ENCODE results near the gene TMEM270. TPM values are rescaled to one million over a fixed set of nuclear protein-coding genes. Genes with fewer than 3 reads are reported as not detected.

TMEM270 gene
- total and polyA plus RNA-seq, 2 of the 8 experiments (the other 6 are each of a cell fraction or from before 2014, with no cell fraction given): 0.26 TPM; not detected in 1

- TF ChIP-seq FOSL1 (IDR thresholded peaks at IDR 0.05; ENCODE audit: insufficient read depth, low read depth, low read length): no peak
- TF ChIP-seq RNF2 (IDR thresholded peaks at IDR 0.05; ENCODE audit: borderline replicate concordance, low read depth, low read length, missing control alignments, poor library complexity, severe bottlenecking): no peak
- TF ChIP-seq CHD1 (IDR thresholded peaks at IDR 0.05; ENCODE audit: low read depth, low read length): no peak
- TF ChIP-seq SIRT6 (IDR thresholded peaks at IDR 0.05; ENCODE audit: low read length): no peak
- no peak for TF ChIP-seq CHD2 (IDR thresholded peaks at IDR 0.05; ENCODE audit: low read length)
- no peak for TF ChIP-seq EP300 (IDR thresholded peaks at IDR 0.05; ENCODE audit: borderline replicate concordance in 1 of 2, low read depth in 2 of 2, low read length in 2 of 2)
- no peak for TF ChIP-seq SP1 (IDR thresholded peaks at IDR 0.05; ENCODE audit: low read depth, low read length)
These were observed 35.5 kb downstream of the TMEM270 start (continued) for GRCh38 chr7:73896454-73896853.
